HG03342 (cell line): Measurements from ENCODE around the gene CPSF4L.
"Not testable (repeated sequence)": the region's sequence is repeated elsewhere in the genome, so short reads cannot be mapped to it uniquely, and the experiment has no call there.

ENCODE experiments used
- ATAC-seq: cut with Tn5 transposase; IDR thresholded peaks from one replicate; pipeline ENCODE4 v1.9.1; 2021; ENCODE audit warnings: mild to moderate bottlenecking, moderate library complexity; ENCODE audit not compliant: unreplicated experiment

Gene CPSF4L

GRCh38 chr17:73269791-73270190 lies 8.1 kb upstream of the CPSF4L start:
- no peak for ATAC-seq

DNA sequence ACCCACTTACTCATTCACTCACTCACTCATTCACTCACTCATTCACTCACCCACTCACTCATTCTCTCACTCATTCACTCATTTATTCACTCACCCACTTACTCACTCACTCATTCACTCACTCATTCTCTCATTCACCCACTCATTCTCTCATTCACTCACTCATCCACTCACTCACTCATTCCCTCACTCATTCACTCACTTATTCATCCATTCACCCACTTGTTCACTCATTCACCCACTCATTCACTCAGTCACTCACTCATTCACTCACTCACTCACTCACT lies 7.6 kb upstream of the CPSF4L start:
- no peak for ATAC-seq

DNA sequence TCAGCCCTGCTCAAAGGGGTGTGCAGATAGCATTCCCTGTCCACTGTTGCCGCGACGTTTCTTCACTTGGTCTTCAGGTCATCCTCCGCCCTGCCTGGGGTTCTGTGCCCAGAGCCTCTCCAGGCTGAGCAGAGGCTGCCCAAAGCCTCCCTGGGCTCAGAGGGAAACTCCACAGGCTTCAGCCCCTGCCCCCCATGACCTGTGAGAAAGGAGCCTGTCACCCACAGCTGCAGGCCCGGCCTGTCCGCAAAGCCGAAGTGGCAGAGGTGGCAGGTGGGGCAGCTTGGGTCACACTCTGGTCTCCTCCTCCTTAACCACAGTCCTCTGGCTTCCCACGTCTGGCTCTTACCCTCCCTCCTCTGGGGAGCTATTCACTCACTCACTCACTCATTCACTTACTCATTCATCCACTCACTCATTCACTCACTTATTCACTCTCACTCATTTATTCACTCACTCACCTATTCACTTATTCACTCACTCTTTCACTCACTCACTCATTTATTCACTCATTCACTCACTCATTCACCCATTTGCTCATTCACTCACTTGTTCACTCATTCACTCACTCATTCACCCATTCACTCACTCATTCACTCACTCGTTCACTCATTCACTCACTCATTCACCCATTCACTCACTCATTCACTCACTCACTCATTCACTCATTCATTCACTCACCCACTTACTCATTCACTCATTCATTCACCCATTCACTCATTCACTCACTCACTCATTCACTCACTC lies 7.1 kb upstream of the CPSF4L start:
- ATAC-seq = no peak

DNA sequence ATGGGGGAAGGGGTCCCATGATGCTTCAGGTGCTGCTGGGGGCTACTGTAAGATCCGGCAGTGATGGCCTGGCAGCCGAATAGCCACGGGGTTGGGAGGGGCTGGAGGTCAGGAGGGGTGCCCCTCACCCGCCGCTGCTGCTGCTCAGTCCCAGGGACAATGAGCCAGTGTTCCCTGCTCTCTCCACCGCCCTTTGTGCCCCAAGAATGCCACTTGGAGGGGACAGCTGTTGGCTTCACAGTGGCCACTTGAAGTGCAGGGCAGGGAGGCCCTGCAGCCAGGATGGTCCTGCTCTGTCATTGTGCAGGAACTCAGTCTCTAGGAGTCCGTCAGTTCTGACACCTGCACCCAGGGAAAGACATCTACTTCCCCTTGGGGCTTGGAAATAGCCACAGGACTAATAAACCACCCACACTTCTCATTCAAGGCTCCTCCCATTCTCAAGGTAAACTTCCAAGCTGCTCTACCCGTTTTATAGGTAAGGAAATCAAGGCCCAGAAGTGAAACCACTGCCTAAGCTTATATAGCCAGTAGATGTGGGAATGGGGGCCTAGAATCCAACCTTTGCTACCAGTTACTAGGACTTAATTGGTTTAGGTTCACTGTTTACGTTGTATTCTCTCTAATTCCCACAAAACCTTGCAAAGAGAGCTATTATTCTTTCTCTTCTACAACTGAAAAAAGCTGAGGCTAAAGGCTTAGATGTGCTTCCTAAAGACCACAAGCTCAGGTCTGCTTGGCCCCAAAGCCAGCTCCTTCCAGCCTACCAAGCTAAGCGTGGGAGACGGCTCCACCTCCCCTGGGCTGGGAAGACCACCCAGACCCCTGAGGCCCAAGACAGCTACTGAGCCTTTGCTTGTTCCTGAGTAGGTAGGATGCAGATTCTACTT lies 6.2 kb upstream of the CPSF4L start:
- ATAC-seq = no peak

- ATAC-seq = no peak
These were observed 5.1 kb upstream of the CPSF4L start for GRCh38 chr17:73266796-73267195.

- no peak for ATAC-seq
These were observed 4.3 kb upstream of the CPSF4L start for GRCh38 chr17:73265646-73266640.

GRCh38 chr17:73264448-73264847 lies 2.8 kb upstream of the CPSF4L start:
- not testable (repeated sequence) for ATAC-seq

DNA sequence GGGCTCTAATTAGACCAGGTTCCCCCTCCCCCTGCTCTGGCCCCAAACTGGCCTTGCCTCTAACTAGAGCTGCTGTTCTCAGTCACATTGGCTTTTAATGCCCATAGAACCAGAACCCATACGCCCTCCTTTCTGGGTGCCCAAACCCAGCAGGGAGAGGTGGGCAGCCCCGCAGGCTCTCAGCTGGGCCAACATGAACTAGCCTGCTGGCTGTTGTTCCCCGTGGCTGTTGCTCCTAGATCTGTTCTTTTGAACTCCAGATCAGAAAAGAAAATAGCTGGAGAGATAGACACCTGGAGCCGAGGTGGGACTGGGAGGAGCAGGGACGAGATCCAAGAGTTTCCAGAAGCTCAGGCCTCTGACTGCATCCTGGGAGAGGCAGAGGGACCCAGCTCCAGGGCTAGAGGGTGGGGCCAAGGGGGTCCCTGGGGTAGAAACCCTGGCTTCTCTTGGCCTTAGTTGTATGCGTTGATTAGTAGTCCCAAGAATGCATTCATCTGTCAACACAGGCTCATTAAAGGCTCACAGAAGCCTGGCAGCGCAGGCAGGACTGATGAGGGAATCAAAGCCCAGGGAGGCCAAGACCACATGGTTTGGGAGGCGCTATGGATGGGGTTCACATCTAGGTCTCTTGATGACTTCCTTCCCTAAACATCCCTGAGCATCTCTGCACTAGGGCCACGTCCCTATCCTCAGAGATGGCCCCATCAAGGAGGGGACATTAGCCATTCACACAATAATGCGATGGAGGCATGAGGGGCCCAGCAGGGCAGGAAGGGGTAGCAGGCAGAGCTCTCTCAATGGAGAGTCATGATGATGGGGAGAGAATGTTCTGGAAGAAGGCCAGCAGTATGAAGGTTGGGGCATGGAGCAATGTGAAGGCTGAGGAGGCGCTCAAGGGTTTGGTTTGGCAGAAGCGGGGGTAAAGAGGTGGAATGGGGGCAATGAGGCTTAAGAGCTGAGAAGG lies 1.3 kb upstream of the CPSF4L start:
- no peak for ATAC-seq

GRCh38 chr17:73261952-73262675 lies 434 bp upstream of the CPSF4L start:
- ATAC-seq = no peak

GRCh38 chr17:73257516-73257915 lies 4.2 kb downstream of the CPSF4L start:
- no peak for ATAC-seq

- ATAC-seq = no peak
These were observed 5.5 kb downstream of the CPSF4L start for GRCh38 chr17:73256220-73256619.

DNA sequence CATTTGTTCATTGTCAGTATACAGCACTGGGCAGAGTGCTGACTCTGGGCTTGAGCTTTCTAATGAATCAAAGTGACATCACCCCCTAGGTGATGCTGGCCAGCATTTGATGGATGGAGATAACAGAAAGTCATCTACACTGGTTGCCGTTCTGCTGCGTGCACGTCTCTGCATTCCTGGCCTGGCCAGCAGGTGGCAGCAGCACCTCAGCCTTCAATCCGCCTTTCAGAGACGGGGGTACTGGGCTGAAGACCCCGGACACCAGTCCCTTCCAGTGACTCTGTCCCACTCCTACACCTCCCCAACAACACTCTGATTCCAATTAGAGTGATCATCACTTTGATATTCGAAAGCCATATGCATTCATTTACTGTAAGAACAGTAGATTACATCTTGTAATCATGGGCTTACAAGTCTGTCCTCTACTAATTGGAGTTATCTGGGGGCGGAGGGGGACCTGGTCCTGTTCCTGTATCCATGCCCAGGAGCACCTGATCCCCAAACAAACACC lies 6.0 kb downstream of the CPSF4L start:
- ATAC-seq = no peak

- no peak for ATAC-seq
These were observed 9.8 kb downstream of the CPSF4L start for GRCh38 chr17:73251871-73252270.

- no peak for ATAC-seq
These were observed 10.6 kb downstream of the CPSF4L start for GRCh38 chr17:73250851-73251640.

GRCh38 chr17:73249700-73250099 lies 12.0 kb downstream of the CPSF4L start:
- no peak for ATAC-seq

GRCh38 chr17:73248532-73248931 lies 13.1 kb downstream of the CPSF4L start:
- no peak for ATAC-seq

- no peak for ATAC-seq
These were observed 14.0 kb downstream of the CPSF4L start for GRCh38 chr17:73247726-73248125.

- no peak for ATAC-seq
These were observed 21.1 kb downstream of the CPSF4L start for GRCh38 chr17:73240561-73240960.
